Posterior cingulate gyrus (tissue), 11 donors: Measurements from ENCODE around the gene SLC24A3.

Experiments used
- DNase-seq, 10 donors: peaks; one replicate each; pipeline versions ENCODE4 v3.0.0 to v3.0.0-alpha.2; 2020 to 2021; ENCODE audit warnings: mixed read lengths in 3 of 10
- intact Hi-C: fragments of 100-400 bp; cut with DNase I; formaldehyde crosslinking; loops from one replicate; pipeline ENCODE4 v1.15.1; 2023

The SLC24A3 gene

DNA sequence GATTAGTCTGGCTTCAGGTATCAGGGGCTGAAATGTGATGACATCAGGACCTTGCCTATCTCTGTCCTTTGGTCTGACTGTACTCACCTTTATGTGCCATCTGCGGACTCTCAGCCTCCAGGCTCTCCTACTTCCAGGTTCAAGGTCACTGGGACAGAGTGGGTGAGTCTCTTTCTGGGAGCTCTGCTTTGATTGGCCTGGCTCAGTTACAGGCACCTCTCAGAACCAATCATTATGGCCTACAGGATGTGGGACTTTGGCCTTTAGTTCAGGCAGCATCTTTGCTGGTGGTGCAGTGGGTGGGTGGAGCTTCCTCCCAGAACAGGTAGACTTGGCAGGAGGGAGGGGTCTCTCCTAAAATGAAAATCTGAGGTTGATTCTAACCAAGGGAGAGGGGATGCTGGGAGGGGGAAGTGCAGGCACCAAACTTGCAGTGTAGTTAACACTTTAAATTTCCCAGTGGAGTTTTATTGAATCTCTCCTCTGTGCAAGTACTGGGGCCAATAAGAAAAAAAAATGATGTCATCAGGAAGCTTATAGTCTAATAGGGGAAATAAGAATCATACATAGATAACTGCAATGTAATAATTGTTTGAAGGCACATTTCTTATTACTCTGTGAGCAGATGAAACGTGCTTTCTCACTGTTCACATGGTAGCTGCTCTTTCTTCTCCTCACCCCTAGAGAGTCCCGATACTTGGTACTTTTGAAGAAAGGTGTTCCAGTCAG, 53.4 kb downstream of the SLC24A3 start:
- intact Hi-C loops, result no loop called here
- DNase-seq, result no peak

DNA sequence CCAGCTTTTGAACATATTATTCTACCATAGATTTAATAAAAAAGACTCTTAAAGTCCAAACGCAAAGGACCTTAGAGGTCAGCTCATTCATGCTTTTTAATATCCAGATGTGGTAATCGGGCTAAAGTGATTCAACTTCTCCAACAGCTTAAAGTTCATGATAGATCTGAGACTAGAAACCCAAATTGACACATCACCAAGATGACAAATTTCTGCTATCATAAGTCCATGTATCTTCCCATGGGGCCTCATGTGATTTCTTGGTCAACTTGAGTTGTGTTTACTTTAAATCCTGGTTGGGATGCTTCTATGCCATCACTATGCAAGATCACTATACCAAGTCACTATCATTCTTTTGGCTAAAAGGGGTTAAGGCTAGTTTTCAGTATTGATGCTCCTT, 56.0 kb downstream of the SLC24A3 start:
- DNase-seq, result no peak
- intact Hi-C loops, result no loop called here

DNA sequence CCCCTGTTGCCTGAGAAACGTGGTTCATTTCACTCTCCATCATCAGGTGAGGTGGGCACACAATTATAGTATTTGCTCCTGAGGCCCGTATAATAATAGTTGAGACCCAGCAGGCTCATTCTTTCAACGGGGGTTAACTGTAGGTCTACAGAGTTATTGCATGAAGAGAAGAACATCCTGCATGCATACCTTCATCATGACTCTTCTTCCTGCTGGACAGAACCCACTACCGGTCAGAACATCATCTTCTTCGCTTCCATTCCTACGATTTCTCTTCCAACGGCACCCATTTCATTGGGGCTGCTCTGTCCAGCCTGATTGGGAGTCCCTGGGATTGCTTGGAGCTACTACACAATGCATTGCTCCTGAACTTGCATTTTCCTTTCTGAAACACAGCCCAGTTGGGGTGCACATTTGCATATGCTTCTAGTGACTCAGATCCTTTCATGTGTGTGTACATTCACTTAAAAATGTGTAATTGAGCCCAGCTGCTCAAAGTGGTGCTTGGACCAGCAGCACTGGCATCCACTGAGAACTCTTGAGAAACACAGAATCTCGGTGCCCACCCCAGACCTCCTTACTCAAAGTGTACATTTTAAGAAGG, 57.4 kb downstream of the SLC24A3 start:
- DNase-seq, result peak in 1 of 10 donors; percentile 21
- intact Hi-C loops, result no loop called here

DNA sequence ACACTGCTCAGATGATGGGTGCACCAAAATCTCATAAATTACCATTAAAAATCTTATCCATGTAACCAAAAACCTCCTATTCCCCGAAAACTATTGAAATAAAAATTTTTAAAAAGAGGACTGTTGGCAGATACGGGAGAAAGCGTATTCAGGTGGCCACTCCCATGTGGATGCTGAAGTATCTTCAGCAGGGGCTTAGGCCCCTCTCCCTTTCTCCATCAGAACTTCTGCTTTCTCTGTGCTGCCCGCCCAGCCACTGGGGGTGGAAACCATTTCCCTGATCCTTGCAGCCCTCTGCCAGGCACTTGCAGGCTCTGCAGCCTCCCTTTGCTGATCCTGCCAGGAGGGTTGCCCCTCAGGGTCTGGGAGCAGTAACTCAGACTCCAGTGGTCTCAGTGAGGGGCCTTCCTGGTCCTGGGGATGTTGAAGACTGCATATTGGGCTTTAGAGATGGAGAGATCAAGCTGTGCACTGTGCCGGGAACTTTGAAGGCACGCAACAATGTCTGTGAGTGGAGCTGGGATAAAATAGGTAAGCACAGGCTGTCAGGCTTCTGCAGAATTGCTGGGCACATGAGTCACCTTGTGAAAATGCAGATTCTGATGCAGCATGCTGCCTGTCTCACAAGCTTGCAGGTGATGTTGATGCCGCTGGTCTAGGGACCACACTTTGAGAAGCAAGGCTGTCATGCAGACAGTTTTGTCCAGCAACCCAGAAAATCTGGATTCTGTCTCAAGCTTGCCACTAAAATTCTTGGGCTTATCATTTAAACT, 59.6 kb downstream of the SLC24A3 start:
- DNase-seq, result no peak
- intact Hi-C loops, result no loop called here

DNA sequence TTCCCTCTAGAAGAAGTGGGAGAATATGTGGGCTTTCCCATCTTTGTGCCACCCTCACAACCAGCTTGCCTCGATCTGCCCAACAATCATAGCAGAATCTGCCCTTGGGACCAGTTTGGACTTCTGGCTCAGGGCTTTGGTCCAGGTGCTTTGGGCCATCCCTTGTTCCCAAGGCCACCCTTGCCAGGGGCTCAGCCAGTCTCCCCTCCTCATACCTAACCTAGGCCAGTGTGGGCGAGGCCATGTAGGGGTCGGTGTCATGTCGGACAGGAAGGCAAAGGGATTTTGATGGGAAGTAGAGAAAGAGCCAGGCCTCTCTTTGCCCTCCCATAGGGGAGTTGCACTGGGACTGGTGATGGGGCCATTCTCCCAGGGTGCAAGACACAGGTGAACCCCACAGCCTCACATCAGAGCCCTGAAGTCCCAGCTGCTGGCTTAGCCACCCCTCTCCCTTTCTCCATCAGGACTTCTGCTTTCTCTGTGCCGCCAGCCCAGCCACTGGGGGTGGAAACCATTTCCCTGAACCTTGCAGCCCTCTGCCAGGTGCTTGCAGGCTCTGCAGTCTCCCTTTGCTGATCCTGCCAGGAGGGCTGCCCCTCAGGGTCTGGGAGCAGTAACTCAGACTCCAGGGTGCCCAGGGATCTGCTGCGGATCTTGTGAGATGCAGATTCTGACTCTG, 60.7 kb downstream of the SLC24A3 start:
- no peak for DNase-seq
- intact Hi-C loops, result no loop called here

DNA sequence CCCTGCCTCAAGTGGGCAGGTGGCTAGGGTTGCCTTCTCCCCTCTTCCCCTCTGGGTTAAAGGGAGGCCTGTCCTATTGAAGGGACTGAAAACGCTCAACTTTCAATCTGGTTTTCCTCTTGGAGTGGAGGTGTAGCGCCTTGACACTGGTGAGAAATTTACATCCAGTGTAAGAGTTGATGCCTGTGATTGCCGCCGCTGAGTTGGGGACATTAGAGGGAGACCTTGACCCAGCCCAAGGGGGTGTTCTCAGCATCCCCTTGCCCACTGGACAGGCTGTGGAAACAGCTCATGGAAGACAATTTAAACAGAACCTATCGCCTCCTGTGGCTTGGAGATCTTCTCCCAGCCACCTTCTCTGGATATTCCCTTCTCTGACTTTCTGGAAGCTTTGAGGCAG, 61.6 kb downstream of the SLC24A3 start:
- intact Hi-C loops, result no loop called here
- no peak for DNase-seq

DNA sequence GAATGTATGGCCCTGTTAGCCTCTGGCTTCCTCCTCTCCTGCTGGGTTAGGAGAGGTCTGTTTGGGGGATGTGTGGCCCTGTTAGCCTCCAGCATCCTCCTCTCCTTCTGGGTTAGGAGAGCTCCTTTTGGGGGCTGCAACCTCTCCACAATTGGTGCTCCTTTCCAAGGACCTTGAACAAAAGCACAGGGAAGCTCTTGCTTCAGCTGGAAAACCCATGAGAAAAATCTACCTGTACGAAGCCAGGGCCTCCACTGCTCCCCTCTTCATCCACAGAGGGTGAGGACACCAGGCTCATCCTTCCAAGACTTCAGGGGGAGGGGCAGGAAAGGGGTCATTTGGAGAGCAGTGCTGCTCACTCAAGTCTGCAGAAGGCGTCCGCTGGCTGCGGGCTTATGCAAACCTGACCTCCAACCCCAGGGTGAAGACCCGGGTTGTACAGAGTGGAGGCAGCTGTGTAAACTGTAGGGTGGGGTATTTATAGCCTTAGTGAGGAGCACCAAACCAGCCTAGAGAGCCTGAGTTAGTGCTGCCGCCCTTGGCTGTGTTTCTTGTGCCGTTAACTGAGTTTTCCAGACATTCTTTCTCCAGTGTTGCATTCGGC, 62.1 kb downstream of the SLC24A3 start:
- intact Hi-C loops, result no loop called here
- no peak for DNase-seq

DNA sequence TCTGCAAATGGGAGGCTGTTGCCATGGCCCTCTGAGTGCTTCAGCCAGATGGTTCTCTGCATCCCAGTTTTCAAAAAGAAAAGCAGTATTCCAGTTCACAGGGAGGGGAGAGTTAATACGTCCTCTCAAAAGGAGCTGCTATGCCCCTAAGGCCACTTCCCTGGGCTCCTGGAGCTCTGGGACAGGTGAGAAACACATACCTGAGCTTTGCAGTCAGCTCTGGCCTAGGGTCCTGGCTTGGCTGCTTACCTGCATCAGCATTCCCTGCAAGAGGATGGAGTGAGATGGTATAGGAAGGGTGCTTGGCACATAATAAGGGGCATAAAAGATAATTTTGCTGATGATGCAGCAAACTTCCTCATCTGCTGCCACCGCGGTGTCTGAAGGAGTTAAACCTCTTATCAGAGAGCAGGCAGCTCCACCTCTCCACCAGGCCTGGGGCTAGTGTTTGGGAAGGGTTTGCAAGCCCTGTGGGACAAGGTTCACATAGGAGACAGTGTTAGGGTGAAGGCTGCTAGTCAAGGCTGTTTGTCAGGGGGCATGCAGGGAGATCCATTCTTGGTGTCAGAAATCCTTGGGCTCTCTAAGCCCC, 62.7 kb downstream of the SLC24A3 start:
- DNase-seq, result no peak
- intact Hi-C loops, result no loop called here

DNA sequence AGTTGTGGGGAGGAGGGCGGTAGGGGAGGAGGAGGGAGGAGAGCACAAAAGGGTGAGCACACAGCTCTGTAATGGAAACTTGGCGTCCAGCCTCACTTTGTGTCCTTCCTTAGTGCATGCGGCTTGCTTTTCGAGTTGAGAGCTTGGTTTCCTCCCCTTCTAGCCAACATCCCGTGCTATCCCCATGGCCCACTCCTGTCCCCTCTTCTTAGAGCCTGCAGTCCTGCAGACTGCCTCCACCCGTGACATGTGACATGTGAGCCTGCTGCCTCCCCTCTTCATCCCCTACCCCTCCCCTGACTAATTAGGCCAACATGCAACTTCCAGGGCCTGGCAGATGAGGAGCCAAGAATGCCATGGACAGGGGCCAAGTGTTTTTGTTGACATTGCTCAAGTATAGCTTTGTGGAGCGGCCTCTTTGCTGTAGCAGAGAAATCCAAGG, 63.2 kb downstream of the SLC24A3 start:
- intact Hi-C loops, result no loop called here
- peak in 3 of 10 donors; percentile 9 to 29 (median 15) for DNase-seq

DNA sequence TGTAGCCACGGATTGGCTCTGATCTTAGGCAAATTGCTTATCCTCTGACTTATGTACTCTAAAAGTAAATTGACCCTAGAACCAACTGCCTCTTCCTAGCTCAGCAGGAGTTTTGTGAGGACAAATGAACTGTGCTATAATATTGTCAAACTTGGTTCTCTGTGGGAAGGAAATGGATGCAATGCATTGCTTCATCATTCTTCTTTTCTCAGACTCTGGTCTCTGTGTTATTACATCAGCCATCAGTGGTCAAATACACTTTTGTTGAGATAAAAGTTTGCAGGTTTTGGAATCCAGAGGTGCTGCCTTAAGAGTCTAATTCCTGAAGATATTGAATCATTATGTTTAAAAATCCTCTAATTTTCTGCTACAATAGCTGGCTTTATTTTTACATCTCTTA, 64.9 kb downstream of the SLC24A3 start:
- no peak for DNase-seq
- intact Hi-C loops, result no loop called here

DNA sequence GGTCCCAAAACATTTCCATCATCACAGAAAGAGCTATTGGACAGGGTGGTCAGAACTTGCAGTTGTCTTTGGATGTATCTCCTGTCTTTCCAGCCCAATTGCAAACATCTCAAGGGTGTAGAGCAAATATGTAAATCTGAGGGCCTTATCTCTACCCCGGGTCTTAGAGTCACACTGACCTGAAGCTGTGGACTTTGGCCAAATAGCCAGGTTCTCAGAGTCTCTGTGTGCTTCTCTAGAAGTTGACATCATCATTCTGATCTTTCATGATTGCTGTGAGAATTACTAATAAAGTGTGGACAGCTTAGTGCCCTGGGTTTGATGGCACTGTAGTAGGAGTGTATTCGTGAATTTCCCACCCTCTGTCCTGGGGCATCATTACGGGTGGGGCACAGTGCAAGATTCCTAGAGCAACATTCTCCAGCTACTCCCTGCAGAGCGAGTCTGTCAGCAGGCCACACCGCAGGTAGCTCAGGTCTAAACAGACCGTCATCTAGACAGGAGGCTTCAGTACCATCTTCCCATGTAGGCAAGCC, 71.1 kb downstream of the SLC24A3 start:
- intact Hi-C loops, result no loop called here

DNA sequence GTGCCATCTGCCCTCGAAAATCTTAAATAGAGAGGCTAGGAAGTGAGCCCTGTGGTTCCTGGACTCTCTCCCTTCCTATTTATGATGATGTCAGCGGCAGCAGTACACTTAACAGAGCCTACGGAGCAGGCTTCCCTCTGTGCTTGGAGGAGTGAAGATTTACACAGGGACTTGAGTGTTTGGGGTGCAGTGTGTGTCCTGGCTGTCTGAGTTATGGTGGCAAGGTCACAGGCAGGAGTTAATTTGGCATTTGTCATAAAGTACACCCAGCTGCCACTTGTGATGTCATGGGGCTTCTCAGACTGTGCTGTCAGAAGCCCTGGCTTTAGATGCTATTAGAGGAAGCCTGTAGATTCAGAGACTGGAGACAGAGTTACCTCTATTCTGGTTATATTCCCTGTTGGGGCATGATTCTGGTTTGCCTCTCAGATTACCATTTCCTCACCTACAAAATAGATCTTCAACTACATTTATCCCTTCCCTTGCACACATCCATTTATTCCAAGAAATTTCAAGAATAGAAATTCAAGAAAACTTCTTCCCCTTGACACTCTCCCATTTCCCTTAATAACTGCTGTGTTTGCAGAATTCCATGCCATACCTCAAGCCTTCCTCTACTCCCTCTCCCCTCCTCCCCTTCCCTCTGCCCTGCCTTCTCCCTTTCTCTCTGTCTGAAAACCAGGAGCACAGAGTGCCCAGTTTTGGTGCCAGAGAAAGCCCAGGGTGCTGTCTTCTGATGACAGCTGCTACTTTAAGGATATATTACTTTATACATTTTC, 72.1 kb downstream of the SLC24A3 start:
- intact Hi-C loops, result no loop called here
- DNase-seq, result no peak

More for the DNA sequence above, 71.1 kb downstream of the SLC24A3 start:
- DNase-seq, result no peak

DNA sequence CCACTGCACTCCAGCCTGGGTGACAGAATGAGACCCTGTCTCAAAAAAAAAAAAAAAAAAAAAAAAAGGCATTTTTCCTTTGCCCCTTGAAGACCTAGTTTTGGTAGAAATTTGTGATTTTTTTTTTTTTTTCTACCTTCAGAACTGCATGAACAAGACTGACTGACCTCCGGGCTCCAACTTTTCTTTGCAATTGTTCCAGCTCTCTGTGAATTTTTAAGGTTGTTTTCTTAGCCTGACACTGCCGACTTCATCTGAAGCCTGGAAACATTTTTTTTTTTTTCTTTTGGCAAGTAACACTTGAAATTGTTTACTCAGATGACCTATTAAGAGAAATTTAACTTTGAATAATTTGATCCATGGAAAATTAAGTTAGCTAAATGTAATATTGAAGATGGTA, 73.0 kb downstream of the SLC24A3 start:
- DNase-seq, result no peak
- intact Hi-C loops, result no loop called here

DNA sequence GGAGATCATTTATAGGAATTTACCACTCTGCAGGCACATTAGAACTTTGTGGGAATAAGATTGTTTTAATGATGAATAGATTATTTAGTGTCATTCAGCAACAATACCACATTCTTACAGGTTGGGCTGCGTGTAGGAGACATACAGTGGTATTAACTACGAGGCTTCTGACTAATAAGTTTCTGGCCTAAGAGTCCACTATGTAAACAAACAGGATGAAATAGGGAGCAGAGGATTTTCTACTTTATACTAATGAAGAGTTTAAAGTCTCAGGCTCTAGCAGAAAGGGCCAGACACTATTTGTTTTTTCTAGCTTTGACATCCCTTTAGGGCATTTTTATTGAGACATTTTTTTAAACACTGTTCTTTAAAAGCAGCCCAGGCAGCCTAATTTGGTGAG, 75.6 kb downstream of the SLC24A3 start:
- DNase-seq, result no peak
- intact Hi-C loops, result no loop called here

DNA sequence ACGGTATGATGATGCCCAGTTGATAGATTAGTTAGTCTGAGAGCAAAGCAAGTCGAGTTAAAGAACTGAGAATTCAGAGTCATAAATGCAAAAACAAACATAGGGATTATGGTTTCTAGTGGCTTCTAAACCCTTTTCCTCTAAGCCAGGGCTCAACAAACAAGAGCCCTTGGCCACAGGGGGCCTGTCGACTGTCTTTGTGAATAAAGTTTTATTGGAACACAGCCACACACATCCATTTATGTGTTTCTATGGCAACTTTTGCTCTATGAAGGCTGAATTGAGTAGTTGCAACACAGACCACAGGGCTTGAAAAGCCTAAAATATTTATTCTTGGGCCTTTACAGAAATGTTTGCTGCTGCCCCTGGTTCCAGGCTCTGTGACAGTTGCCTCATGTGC, 76.2 kb downstream of the SLC24A3 start:
- intact Hi-C loops, result no loop called here
- DNase-seq, result no peak

DNA sequence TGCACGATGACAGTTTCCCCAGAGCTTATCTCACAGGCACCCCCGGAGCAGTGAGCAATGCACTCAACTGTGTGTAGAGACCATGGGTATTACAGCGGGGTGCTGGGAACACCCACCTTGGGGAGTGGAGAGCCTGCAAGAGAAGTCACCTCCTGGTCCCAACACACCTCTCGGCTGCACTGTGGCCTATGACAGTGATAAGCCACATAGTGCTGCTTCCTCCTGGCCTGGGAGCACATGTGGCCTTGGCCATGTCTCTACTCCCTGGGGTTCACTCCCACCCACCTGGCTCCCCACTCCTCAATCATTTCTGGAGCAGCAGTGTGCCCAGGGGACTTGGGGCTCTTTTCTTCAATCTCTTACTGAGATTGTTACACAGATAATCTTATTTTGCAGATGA, 77.0 kb downstream of the SLC24A3 start:
- no peak for DNase-seq
- intact Hi-C loops, result no loop called here

DNA sequence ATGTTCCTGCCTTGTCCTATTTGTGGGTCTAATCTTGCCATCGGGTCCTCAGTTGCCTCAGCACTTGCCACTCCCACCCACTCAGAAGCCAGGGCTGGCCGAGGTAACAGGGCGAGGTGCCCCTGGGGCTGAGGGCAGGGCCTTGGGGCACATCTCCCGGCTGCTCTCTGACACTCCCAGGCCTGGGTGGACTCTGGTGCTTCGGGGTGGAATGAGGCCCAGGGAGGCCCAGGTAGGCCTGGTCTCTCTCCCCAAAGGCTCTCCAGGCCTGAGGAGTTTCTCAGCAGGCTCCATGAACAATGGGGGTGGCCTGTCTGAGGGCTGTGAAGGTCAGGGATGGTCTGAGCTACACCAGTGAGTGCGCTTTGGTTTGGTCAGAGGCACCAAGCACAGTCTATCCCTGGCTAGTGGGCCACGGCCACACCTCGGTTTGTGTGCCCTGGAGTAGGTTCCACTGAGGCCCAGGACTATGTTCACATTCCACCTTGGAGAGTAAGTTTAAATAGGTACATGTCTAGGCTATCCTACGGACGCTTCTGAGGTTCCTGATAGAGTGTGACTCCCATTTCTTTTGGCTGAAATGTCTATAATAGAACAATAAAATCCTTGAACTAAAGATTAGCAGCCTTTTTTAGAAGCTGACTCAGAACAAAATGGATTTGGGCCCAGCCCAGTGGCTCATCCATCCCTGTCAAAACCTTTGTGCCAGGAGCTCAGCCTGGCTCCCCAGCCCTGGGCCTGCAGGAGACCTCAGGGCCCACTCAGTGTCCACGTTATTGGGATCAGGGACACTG, 78.8 kb downstream of the SLC24A3 start:
- intact Hi-C loops, result no loop called here
- DNase-seq, result no peak

DNA sequence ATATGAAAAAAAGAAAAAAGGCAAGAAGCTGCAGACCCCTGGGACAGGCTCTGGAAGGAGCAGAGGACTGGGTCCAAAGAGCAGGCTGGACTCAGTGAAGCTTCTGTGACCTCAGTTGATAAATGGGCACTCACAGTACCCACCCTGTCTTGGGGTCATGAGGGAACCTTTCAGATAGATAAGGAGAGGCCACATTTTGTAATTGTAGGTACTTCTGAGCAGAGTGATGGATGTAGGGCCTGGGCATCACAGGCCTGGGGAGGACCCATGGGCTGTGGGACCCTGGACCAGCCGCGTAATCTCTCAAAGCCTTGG, 79.3 kb downstream of the SLC24A3 start:
- no peak for DNase-seq
- intact Hi-C loops, result no loop called here

DNA sequence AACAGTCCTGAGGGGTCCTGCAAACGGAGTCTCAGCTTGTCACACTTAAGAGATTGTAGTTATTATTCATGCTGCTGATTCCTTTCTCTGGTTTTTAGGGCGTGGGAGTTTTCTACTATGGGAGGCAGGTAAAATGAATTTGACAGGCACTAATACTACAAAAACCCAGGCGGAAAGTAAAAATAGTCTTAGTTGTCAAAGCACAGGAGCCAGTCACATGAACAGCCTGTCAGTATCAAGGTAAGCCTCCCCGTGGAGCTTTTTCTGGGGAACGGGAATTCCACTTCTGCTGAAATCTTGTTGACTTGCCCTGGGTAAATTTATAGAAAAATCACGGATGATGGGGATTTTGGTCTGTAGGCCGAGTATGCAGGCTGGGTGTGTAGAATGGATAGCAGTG, 79.8 kb downstream of the SLC24A3 start:
- DNase-seq, result no peak
- intact Hi-C loops, result no loop called here
